Hematopoietic multipotent progenitor cell treated with erythropoietin and hydrocortisone succinate and interleukin-3 and kit ligand, for 17 days (in vitro differentiated cells): Measurements from ENCODE around the gene DEDD2.

Experiments used
- DNase-seq: peaks from one replicate; pipeline ENCODE4 v3.0.0-alpha.2; 2015; ENCODE audit warnings: low spot score

Gene DEDD2

DNA sequence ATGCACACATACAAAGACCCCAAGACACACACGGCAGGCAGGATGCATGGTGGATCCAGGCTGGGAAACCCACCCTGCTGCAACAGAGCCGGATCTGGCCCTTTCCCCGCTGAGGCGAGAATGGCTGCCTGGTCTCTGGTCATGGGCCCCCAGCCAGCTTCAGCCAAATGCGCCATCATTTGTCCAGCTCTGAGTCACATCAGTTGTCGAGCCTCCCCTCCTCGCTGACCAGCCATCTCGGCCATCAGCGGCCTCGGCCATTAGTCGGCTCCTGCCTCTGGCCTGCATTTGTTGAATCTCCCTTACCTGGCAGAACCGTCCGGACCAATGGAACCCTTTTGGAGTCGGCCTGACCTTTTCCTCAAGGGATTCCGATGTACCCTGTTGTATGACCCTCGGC, 46.8 kb downstream of the DEDD2 start:
- no peak for DNase-seq

DNA sequence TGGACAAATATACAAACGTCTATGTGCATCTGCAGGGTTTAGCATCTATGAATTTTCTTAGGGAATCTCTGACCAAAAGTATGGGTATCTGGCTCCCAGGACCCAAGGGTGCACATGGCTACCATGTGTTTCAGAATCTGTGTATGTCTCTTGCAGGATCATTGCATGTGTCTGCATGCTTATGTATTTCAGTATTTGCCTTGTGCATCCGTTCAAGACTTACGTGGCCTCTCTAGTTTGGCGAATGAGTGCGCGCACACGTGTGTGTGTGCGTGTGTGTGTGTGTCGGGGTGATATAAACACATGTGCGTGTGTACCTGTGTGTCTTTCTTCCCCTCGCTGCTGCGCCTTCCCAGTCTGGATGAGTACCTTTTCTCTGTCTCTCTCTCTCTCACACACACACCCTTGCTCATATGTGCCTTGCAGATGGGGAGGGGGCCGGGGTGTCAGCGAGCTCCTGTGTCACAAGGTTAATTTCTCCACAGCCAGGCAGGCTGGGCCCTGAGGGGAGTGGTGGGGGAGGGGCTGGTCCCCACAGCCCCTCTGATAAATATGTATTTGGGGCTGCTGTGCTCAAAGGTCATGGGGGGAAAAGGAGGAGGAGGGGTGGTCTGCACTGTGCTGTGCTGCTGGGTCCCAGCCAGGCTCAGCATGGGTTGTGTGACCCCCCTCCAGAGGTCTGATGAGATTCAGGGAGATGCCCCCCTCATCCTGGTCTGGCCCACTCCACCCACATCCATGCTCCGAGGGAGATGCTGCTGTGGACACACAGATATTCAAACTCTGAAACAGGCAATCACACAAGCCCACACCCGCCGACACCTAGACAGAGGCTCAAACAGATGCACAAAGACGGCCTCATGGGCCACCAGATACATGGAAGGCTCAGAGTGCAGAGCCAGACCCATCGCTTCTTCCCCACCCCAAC, 47.7 kb downstream of the DEDD2 start:
- DNase-seq, result no peak

GRCh38 chr19:42168206-42168605, 49.3 kb downstream of the DEDD2 start:
- no peak for DNase-seq

DNA sequence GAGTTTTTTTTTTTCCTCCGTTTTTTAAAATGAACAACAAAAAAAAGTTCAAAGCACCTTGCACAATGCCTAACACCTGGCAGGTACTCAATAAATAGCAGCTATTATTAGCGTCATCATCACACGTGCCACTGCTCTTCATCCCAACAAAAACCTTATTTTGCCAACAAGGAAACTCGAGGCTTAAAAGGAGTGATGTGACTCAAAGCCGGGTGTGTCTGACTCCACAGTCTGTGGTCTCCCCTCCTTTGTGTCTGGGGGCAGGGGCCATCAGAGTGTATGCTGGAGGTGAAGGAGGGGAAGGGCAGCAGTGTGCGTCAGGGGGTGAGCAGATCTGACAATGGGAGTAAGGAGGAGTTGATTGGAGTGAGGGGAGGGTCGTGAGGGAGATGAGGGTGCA, 51.2 kb downstream of the DEDD2 start:
- DNase-seq, result no peak

DNA sequence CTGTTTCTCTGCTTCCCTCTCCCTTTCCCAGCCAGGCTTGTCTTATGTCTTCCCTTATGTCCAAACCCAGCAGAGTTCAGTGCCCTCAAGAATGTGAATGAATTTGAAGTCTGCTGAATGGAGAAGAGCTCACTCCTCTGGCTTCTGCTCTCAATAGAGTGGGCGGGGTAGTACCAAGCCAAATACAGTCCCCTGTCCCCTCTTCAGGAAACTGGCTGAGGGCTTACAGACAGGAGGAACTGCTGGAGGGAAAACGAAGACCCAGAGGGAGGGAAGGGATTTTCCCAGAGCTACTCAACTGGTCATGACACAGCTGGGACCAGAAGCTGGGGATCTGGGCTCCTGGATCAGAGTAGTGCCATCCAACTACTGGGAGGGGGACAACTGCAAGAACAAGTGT, 52.3 kb downstream of the DEDD2 start:
- no peak for DNase-seq

DNA sequence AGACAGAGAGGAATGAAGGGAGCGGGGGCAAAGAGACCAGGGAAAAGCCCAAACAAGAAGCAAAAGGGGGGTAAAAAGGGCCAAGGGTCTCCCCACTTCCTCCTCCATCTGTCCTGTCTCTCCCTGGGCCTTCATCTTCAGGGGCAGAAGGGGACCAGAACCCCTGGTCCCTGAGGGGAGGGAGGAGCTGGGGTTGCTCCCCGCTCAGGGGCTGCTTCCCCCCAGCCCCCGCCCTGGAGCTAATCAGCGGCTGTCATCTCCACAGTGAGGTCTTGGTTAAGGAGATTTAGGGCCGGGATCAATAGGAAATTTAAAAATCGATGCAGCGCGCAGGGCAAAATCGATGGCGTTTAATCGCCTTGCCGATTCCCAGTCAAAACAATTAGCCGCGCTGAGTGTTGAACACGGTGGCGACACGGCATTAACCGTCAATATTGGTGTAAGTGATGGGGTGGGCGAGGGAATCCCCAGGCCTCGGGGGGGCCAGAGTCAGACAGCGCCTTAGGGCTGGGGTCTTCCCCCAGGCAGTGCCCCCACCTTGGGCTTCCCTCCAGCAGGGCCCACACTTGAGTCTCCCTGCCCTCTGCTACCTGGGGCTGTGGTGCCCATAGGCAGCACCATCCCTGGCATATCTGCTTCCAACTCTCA, 55.7 kb downstream of the DEDD2 start:
- no peak for DNase-seq

DNA sequence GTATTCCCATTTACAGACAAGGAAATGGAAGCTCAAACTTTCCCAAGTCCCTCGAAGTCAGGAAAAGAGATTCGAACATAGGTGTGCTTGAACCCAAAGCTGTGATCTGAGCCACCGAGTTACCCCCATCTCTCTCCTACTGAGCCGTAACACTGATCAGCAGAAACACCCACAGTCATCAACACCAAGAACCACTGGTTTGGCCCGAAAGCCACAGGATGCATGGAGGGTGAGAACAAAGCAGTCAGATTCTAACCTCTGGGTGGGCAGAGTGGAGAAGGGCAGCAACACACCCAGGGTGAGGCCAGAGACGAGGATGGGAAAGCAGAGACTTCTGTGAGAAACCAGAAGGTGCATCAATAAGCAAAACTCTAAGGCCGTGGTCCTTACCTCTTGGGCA, 57.5 kb downstream of the DEDD2 start:
- no peak for DNase-seq

DNA sequence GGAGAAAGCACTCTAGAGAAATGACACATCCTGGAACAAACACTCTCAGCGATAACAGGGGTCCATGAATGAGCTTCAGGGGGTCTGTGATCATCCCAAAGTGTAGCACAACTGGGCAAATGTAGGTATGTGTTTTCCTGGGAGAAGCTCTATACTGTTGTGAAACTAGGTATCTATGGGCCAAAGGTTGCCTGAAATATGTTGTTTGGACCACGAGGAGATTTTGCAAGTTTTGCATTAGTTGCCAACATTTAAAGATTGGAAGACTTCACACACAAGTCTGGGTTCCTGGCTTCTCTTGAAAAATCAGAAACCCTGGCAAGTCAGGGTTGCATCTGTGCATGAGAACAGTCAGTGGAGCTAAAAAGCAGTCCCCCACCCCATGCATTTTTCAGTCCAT, 58.6 kb downstream of the DEDD2 start:
- no peak for DNase-seq

GRCh38 chr19:42156571-42156970, 60.9 kb downstream of the DEDD2 start:
- DNase-seq, result no peak

GRCh38 chr19:42155796-42156195, 61.7 kb downstream of the DEDD2 start:
- no peak for DNase-seq

DNA sequence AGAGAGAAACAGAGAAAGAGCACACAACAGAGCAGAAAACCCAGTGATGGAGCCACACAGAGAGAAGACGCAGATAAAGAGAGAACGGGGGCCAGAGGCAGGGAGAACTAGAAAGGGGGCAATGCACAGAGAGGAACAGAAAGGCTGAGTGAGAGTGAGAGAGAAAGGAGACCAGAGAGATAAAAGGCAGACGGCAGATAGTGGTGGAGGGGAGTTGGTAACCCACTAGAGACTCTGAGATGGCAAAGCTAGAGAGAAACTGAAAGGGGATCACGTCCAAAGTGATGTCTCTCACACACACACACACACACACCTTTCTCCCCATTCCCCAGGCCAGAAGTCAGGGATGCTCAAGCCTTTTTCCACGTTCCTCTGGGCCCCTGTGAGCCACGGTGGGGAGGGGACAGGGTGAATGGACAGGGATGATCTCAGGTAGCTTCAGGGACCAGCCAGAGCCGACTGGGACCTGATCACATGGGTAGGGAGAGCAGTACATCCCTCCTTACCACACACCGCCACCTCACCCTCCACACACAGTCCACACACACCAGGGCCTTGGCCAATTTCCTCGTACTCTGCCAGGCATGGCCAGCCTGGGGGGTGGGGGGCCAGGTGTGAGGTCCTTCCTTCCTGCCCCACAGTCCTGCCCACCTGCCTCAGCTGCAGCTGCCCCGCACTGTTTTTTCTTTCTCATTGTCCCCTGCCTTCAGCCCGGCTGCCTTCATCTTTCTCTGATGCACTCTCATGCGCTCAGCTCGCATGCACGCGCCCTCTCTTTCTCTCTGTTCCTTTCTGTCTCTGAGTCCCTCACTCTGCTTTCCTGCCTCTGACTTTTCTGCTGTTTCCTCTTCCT, 62.8 kb downstream of the DEDD2 start:
- DNase-seq, result no peak

DNA sequence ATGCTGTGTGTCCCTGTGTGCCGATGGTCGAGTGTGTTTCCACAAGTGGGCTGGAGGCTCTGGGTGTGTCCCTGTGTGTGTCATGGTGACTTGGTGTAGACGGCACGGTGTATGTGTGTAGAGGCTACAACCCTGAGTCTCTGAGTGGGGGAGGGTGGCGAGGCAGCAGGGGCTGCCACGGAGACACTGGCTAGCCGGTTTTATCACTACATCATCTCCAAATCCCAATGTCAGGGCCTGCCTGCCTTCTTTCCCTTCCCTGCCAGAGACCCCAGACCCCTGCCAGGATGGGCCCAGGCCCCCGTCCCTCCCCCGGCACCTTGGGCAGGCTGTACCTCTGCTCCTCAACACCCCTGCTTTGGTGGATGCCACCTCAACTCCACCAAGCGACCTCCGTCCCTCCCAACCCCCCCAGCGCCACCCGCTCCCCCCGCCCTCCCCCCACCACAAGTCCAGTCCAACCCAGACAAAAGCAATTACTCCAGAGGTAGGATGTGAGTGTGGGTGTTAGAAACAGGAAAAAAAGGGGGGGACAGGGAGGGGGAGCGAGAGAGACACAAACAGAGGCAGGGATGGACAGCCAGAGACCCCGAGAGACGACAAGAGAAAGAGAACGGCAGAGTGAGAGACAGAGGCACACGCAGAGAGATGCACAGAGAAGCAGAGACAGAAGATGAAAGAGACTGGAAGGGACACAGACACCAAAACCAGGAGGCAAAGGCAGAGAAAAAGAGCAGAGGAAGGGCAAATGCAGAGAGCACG, 63.6 kb downstream of the DEDD2 start:
- DNase-seq, result no peak

DNA sequence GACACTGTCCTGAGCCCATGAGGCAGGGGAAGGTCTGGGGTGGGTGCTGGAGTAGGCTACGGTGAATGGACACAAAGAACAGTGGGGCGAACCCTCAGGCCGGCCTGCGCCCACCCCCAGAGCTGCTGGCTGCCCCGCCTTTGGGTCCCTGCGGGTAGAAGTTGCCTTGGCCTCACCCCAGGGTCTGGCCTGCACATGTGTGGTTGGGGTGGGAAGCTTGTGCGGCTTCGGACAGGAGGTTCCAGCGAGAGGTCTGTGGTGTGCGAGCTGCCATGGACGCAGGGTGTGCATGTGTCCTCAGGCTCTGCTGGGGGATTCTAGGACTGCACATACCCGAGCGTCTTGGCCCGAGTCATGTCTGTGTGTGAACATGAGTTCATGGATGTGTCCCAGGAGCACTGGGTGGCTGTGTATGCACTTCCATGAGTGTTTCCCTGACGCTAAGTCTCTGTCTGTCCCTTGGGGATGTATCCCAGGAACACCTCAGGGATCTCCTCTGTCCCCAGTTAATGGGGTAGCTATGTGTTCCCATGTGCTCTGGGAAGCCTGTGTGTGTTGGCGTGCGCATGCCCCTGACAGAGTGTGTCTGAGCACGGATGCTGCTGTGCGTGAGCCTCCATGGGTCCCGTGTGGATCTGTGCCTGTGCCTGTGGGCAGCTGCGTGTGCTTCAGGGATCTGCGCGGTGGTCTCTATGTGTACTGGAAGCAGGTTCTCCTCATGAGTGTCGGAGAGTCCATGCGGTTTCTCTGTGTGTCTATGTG, 64.4 kb downstream of the DEDD2 start:
- no peak for DNase-seq

- DNase-seq, result no peak
Measured at GRCh38 chr19:42151782-42152684, 65.4 kb downstream of the DEDD2 start.

DNA sequence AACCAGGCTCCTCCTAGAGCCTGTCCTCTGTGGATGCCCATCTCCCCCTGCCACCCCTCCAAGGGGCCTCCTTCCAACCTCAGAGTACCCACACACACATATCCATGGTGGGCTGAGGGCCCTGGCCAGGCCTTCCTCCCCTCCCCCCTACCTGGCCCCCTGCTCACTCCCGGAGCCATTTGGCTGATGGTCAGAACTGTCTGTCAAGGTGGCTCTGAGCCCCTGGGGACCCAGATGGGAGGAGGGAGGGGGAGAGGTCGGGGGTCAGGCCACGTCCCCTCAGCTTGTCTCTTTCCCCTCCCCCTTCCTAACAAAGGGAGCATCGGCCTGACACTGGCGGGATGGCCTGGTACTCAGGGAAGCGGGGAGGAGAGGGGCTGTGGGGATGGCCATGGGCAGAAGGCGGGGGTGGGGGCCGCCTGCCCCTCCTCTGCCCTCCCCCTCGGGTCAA, 66.5 kb downstream of the DEDD2 start:
- DNase-seq, result no peak

DNA sequence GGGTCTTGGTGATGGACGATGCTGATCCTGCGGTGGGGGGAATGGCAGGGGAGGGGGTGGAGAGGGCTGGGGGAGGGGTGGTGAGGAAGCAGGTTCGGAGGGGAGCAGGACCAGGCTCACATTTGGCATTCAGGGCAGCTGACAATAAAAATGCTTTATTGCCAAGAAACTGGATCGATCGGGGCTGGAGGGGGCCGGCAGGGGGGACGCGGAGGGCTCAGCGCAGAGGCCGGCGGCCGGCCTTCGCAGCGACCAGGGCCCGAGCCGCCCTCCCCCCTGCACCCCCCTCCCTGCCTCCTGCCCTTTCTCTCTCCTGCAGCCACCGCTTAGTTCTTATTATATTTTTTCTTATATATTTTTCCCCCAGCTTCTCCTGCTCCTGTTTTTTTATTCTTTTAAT, 67.1 kb downstream of the DEDD2 start:
- no peak for DNase-seq

DNA sequence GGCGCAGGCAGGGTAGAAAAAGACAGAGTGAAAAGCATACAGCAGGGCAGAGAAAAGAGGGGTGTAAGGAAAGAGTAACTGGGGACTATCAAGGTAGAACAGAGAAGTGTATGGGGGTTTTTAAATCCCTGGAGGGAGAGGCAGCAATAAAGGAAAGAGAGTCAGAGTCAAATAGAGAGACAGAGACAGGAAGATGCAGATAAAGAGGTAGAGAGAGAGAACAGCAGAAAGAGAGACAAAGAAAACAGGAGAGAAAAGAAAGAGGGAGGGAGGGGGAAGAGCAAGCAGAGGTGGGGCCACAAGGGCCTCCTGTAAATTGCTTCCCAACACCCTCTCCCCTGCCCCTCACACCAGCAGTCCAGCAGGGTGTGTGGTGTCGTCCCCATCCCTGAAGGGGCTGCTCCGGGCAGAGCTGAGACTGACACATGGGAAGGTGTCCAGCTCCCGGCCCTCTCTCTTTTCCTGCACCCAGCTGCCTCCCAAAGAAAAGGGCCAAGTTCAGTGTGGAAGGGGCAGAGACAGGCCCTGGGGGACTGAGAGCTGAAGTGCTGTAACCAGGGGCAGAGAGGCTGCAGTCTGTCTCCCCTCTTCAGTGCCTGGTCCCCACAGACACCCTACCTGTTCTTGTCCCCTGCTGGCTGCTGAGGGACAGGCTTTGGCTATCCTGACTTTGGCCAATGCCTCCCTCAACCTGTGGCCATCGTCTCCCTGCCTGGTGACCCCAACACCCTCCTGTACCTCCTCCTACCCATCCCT, 67.9 kb downstream of the DEDD2 start:
- no peak for DNase-seq
